ENCODE data around the gene ACSS2. TPM values are rescaled to one million over a fixed set of nuclear protein-coding genes. Genes with fewer than 3 reads are reported as not detected.

The ACSS2 gene
- total RNA-seq (2014; rRNA removed; shearing (Covaris generic)), result 46.1 and 48.2 TPM in 2 replicates

GRCh38 chr20:34876406-34877282, at the start of gene ACSS2:
ACSS2 (plus strand) TSS chr20:34876612; CDS start chr20:34876646, 34 bp downstream.
- DNase-seq (ENCODE audit: low read depth), result no peak

DNA sequence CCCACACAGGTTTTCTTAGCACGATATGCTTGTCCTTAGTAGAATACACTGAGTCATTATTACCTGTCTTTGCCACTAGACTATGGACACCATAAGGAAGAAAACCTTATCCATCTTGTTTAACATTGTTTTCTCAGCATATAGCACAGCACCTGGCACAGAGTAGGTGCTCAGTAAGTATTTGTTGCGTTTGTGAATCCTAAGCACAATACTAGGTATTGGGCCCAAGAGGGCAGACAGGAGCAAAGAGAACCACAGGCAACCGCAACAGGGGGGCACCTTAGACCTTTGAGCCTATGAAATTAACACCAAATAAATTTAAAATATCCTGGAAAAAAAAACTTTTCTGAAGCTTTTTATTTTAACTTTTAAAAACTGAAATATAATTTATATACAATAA, 47.2 kb upstream of the ACSS2 start:
- no peak for DNase-seq (ENCODE audit: low read depth)

GRCh38 chr20:34831936-34832335, 44.5 kb upstream of the ACSS2 start:
- no peak for DNase-seq (ENCODE audit: low read depth)

DNA sequence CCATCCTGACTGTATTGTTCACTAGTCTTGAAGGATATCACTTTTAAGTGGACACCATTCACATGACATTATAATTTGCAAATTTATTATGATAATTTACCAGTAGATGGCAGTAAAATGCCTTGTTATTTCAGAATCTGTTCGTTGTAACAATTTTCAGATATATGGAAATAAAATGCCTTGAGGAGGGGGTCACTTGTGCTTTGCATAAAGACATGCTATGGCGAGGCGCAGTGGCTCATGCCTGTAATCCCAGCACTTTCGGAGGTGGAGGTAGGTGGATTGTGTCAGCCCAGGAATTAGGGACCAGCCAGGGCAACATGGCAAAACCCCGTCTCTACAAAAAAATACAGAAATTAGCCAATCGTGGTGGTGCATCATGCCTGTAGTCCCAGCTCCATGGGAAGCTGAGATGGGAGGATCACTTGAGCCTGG, 41.9 kb upstream of the ACSS2 start:
- peak; percentile 56 for DNase-seq (ENCODE audit: low read depth)

DNA sequence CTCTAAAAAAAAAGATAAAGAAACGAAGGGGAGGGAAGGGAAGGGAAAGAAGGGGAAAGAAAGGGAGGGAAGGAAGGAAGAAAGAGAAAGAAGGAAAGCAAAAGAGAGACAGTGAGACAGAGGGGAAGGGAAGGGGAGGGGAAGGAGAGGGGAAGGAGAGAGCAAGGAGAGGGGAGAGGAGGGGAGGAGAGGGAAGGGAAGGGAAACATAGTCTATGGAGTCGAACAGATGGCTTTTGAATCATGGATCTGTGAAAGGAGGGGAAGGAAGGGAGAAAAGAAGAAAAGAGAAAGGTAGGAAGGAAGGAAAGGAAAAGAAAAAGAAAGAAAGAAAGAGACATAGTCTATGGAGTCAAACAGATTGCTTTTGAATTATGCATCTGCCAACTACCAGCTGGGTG, 34.3 kb upstream of the ACSS2 start:
- no peak for DNase-seq (ENCODE audit: low read depth)

GRCh38 chr20:34843421-34843820, 33.0 kb upstream of the ACSS2 start:
- DNase-seq (ENCODE audit: low read depth), result no peak

DNA sequence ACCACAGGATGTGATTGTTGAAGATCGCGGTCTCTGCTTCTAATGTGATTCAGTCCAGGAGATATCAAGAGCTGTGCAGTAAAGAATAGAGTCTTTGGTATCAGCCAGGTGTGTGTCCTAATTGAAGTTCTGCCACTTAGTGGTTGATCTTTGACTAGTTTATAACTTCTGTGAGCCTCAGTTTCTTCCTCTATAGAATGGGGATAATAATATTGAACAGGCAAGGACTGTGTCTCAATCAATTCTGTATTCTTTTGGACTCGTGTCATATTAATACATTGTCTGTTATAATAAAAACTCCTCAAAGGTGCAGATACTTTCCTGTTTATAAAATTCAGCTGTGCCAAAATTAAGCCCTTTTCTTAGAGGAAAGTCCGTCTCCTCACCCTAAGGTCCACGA, 27.8 kb upstream of the ACSS2 start:
- no peak for DNase-seq (ENCODE audit: low read depth)

- no peak for DNase-seq (ENCODE audit: low read depth)
Measured at GRCh38 chr20:34849778-34850177, 26.6 kb upstream of the ACSS2 start.

- no peak for DNase-seq (ENCODE audit: low read depth)
Measured at GRCh38 chr20:34850969-34851368, 25.4 kb upstream of the ACSS2 start.

GRCh38 chr20:34852298-34852697, 24.1 kb upstream of the ACSS2 start:
- no peak for DNase-seq (ENCODE audit: low read depth)

GRCh38 chr20:34859367-34859766, 17.0 kb upstream of the ACSS2 start:
- DNase-seq (ENCODE audit: low read depth), result no peak

GRCh38 chr20:34859826-34860545, 16.4 kb upstream of the ACSS2 start:
- DNase-seq (ENCODE audit: low read depth), result no peak

- DNase-seq (ENCODE audit: low read depth), result no peak
Measured at GRCh38 chr20:34861386-34862084, 14.9 kb upstream of the ACSS2 start.

- no peak for DNase-seq (ENCODE audit: low read depth)
Measured at GRCh38 chr20:34862724-34863123, 13.7 kb upstream of the ACSS2 start.

DNA sequence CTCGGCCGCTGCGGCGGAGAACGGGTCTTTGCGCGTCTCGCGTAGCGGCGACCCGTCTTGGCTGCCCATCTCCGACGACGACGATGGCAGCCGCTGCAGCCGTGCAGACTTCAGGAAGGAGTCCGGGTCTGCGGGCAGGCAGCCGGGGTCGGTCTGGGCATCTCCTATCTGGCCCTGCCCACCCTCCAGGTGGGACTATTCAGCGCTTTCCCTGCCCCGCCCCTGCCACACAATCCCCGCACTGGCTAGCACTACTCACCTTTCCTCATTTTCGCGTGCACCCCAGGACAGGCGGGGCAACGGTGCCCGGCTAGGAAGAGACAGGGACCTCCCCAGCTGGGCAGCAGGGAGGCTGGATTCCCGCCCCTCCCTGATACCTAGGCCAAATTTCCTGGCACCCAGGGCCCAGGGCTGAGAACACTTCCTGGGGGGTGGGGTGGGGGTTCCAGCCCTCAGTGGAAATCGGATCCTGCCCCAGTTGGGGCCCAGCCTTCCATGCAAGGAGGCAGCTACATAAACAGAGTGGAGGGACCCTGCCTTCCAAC, 12.9 kb upstream of the ACSS2 start:
- DNase-seq (ENCODE audit: low read depth), result no peak

DNA sequence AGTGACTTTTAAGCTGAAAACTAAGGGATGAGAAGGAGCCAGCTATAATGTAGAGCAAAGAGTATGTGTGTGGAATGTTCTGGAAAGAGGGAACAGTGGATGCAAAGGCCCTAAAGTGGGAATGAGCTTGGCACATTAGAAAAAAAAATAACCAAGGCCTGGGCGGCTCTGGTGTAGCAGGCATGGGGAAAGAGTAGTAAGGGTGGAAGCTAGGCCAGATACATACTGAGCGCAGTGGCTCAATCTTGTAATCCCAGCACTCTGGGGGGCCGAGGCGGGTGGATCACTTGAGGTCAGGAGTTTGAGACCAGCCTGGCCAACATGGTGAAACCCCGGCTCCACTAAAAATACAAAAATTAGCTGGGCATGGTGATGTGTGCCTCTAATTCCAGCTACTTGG, 12.2 kb upstream of the ACSS2 start:
- no peak for DNase-seq (ENCODE audit: low read depth)

DNA sequence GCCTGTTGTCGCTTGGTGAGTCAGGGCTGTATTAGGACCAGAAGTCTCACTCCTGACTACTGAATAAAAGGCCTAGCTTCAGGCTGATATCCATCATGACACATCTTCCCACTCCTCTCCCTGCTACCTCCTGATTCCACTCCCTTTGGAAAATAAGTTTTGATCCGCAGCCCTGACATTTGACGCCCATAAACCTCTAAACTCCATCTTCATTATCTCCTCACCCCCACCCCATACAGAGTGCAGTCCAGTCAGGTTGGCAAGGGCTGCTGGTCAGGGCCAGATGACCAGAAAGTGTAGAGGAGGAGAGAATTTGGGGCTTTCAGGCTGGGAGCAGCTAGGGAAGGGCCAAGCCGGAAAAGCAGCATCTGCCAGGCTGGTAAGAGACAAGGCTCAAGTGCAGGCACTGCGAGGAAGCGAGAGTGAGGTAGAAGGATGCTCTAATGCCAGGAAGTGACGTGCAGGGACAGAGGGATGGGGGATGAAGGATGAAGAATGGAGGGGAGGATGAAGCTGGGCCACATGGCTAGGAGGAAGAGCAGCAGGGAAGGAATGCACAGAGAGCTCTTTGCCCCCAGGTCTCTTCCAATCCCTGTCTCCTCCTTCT, 5.0 kb upstream of the ACSS2 start:
- no peak for DNase-seq (ENCODE audit: low read depth)

DNA sequence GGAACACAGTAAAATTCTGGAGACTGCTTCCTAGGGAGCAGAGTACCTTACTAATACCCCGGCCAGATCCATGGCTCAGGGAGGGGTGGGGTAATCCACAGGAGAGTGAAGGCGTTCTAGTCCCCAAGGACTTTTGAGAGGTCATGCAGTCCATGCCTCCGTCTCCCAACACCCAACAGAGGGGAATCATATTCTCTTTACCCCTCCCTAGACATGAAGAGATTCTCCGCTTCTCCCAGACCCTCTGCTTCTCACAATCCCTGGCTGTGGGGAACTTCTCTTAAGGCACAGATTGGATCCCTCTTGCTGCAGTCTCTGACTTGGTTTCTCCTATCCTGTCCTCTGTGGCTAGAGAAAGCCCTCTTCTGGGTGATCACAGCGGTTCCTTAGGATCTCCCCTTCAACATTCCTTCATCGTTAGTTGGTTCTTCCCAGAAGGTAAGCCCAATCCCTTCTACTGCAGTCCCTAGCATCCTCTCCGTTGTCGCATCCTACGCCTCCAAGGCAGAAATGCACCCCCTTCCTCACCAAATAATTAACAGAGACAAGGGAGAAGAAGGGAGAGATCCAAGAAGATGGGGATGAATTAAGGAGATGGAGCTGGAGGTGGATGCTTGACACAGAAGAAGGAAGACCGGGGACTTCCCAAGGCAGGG, 4.3 kb upstream of the ACSS2 start:
- peak; percentile 6 for DNase-seq (ENCODE audit: low read depth)

DNA sequence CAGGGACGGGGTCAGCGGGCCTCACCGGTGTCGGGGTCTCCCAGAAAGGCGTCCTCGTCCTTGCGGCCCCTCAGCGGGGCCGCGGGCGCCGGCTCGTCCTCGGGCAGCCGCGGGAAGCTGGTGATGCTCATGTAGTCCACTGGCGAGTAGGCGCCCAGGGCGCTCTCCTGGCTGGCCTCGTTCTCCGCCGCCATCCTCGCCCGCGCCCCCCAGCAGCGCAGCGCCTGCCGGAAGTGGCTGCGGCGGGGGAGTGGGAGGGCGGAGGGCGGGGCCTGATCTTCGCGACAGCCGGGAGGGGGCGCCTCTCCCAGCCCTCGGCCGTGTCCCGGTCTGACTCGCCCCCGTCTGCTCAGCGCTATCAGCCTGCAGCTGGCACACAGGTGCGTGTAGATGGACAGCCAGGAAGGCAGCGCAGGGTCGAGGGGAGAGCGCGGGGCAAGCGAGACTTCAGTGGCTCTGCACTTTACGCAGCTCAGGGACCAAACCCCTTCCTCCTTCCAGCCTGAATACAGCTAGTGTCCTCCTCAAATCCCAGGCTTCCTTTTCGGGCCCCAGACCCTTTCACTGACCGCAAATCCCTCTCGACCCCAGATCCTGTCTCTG, 3.7 kb upstream of the ACSS2 start, which contains the start of gene GGT7:
GGT7 (minus strand) TSS at position 235 of the 603 bp plus-strand sequence; CDS start at position 194, 41 bp downstream.
- DNase-seq (ENCODE audit: low read depth), result peak; percentile 80

GRCh38 chr20:34873583-34874093, 2.8 kb upstream of the ACSS2 start:
- no peak for DNase-seq (ENCODE audit: low read depth)
